HT-29 (cell line): ENCODE data around the gene HIRIP3. TPM values are rescaled to one million over a fixed set of nuclear protein-coding genes. Genes with fewer than 3 reads are reported as not detected.
"Not testable (repeated sequence)": the region's sequence is repeated elsewhere in the genome, so short reads cannot be mapped to it uniquely, and the experiment has no call there.

Experiments
- DNase-seq: peaks from one replicate; pipeline ENCODE4 v3.0.0-alpha.2; 2015; ENCODE audit warnings: low spot score
- total RNA-seq: library from RNA; depleted of rRNA; stranded (reverse); fragments of >200 nt; shearing (Covaris generic); gene quantifications from 2 replicates; pipeline ENCODE4 v1.2.3, GENCODE V29; 2014; rRNA removed

HIRIP3 gene
- total RNA-seq: 21.1 and 23.2 TPM in 2 replicates

GRCh38 chr16:29995324-29995910 lies at the start of gene HIRIP3:
TSS of gene HIRIP3 (minus strand) at chr16:29995617. CDS start at chr16:29995605, 12 bp downstream.
- peak; percentile 86 for DNase-seq

DNA sequence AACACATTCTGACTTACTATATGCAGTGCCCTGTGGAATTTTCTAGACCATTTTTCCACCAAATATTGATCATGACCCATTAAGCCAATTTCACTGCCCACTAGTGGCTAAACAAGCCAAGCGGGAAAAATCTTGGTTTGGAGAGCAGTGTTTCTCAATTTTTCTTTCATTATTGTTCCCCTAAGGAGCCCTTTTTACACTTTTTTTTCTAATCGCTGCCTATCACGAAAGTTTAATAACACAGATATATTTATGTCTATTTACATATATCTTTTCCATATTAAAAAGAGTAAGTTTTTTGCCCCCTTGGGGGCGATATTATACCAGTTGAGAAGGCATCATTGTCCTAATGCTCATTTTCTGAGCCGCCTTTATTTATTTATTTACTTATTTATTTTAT lies 46.4 kb upstream of the HIRIP3 start:
- peak; percentile 62 for DNase-seq

DNA sequence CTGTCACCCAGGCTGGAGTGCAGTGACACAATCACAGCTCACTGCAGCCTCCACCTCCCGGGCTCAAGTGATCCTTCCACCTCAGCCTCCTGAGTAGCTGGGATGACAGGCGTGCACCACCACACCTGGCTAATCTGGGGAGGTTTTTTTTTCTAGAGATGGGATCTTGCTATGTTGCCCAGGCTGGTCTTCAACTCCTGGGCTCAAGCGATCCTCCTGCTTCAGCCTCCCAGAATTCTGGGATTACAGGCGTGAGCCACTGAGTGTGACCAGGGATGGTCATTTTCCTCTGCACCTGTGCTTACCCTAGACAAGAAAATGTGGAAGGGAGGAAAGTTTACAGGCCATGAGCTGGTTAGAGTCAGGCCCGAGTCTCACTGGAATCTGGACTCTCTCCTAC lies 45.3 kb upstream of the HIRIP3 start:
- not testable (repeated sequence) for DNase-seq

DNA sequence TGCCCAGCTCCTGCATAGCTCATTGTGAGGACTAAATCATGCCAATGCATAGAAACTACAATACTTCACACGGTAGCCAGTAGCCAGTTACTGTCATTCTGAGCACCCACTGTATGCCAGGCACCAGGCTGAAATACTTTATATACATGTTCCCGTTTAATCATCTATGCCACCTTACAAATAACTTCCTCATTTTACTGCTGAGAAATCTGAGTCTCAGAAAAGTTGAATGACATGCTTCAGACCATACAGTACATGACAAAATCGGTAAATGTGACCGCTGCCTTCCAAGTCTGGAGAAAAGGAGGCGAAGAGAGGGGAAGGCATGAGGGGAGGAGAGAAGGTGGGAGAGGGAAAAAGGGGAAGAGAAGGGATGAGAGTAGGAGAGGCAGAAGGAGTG lies 44.8 kb upstream of the HIRIP3 start:
- no peak for DNase-seq

GRCh38 chr16:30033270-30033669 lies 37.9 kb upstream of the HIRIP3 start:
- no peak for DNase-seq

DNA sequence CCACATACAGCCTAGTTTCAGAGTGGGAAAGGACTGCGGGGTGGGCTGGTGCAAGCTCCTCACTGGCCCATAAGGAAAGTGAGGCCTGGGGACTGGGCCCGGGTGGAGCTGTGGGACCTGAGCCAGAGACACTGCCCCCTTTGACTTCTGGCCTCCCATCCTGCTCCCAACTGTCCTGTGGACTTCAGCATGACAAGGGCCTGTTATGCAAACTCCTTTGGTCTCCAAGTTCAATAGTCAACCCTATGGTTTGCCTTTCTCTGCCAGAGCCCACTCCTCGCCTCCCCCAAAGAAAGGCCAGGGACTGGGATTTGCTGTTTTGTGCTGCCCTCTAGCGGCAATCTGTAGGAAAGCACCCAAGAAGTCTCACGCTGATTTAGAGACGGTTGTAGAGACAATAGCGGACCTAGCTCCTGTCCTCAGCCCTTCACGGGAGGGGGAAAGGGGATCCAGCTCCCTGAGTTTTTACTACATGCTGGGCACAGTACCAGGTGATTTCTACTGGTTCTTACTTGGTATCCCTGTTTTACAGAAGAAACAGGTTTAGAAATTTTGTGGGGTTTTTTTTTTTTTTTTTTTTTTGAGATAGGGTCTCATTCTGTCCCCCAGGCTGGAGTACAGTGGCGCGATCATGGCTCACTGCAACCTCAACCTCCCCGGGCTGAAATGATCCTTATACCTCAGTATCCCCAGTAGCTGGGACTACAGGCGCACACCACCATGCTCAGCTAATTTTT lies 36.8 kb upstream of the HIRIP3 start:
- peak; percentile 78 for DNase-seq

- no peak for DNase-seq
Measured at GRCh38 chr16:30031477-30031918, 36.1 kb upstream of the HIRIP3 start.

- DNase-seq: no peak
Measured at GRCh38 chr16:30030841-30031413, 35.5 kb upstream of the HIRIP3 start, which contains the start of gene TLCD3B. TSS of gene TLCD3B (minus strand) at chr16:30031271. CDS start at chr16:30030527, 744 bp downstream.

DNA sequence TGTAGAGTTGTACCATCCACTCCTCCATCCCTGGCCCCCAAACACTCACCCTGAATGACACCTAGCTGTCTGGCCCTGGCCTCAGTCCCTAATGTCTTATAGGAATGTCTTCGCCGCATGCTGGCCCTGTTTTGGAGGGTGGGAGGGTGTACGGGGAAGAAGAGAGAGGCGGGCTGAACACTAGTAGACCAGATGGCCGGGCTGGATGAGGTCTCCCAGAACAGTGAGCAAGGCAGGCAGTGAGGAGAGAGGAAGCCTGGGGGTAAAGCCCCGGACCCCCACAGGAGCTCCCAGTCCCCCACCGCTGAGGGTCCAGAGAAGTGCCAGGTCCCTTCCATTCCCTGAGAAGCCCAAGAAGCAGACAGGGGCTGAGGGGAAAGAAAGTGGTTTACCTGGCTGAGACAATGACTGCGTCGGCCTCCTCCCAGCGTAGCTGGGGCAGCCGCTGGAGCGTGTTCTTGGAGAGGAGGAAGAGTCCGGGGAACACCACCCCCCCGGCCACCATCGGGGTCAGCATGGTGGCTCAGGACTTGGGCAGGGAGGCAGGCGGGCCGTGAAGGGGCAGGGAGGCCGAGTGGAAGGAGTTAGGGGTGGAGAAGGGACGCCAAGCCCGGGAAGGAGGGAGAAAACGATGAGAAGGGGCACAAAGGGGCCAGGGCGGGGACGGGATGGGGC lies 34.7 kb upstream of the HIRIP3 start:
- no peak for DNase-seq

DNA sequence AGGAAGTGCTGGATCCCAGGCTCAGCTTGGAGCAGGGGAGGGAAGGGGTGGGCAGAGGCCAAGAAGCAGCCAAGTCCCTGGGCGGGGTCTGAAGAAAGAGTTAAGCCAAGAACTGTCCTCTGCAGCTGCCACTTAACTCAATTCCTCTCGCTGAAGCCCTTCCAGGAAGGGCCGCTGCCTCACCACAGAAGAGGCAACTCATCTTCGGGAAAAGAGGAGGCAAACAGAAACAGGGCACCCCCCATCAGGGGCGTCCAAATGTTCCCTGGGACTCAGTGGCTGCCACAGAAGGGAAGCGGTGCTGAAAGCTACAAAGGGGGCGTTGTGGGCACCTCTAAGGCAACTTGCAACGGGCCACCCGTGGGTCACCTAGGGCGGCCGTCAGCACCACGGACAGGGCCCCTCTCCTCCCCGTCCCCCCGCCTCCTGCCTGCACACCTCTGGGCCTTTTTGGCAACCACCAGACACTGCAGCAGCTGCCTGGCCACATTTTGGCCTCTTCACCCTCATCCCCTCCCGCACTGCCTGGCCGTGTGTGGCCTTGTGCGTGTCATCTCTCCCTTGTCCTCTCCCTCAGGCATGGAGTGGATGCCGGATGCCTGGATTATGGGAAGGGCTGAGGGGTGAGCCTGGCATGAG lies 33.1 kb upstream of the HIRIP3 start:
- DNase-seq: no peak

DNA sequence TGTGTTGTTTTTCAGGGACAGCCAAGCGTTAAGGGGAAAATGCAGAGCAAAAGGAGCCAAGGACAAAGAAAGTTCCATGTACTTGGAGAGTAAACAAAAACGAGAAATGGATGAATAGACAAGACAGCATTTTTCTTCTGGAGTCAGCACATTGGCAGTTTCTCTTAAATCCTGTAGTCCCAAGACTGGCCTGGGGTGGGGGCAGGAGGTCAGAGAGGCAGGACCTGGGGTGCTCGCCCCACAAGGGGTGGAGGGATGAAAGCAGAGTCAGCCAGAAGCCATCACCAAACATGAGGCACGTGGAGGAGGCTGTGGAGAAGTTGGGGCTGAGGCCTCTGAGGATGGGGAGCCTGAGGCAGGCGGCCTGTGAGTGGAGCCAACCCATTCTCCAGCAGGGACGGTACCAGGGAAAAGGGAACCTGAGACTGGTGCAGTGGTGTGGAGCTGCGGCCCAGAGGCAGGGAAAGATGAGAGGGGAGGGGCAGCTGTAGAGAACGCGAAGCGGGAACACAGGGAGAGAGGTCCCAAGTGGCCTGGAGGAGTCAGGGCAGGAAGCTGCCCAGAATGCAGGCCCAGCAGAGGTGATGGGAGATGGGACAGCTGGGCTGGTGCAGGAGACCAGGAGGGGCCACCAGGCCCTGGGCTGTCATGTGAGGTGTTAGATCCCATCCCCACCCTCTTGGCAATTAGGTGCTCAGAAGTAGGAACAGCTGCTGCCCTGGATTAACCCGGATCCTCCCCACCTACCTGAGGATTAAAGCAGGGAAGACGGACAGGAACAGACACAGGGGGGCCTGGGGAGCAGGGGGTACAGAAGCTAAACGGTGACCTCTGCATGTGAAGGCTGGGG lies 32.4 kb upstream of the HIRIP3 start:
- no peak for DNase-seq

- no peak for DNase-seq
Measured at GRCh38 chr16:30026449-30026848, 31.0 kb upstream of the HIRIP3 start.

- no peak for DNase-seq
Measured at GRCh38 chr16:30025574-30025973, 30.2 kb upstream of the HIRIP3 start.

GRCh38 chr16:30025156-30025555 lies 29.7 kb upstream of the HIRIP3 start:
- DNase-seq: no peak

DNA sequence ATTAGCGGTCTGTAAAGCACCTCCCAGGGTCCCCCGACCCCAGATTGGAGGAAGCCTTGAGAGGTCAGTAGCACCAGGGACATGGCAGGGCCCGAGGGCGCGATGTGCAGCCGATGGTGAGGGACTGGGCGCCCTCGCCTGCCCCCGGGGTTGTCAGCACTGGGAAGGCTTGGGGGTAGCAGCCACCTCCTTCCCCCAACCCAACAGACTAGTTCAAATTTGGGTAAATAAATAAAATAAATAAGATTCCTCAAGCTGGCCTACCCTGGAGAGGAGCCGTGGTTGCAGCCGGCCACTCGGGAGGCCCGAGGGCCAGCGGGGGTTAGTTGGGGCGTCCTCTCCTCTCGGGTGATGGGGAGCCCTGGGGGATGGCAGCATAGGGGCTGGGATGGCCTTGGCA lies 29.0 kb upstream of the HIRIP3 start:
- DNase-seq: no peak

- DNase-seq: no peak
Measured at GRCh38 chr16:30023586-30023985, 28.2 kb upstream of the HIRIP3 start.

- DNase-seq: no peak
Measured at GRCh38 chr16:30022887-30023286, 27.5 kb upstream of the HIRIP3 start, which contains the start of gene C16orf92. TSS of gene C16orf92 (plus strand) at chr16:30023198. CDS start at chr16:30023341, 143 bp downstream.

- DNase-seq: no peak
Measured at GRCh38 chr16:30018731-30019158, 23.3 kb upstream of the HIRIP3 start.

DNA sequence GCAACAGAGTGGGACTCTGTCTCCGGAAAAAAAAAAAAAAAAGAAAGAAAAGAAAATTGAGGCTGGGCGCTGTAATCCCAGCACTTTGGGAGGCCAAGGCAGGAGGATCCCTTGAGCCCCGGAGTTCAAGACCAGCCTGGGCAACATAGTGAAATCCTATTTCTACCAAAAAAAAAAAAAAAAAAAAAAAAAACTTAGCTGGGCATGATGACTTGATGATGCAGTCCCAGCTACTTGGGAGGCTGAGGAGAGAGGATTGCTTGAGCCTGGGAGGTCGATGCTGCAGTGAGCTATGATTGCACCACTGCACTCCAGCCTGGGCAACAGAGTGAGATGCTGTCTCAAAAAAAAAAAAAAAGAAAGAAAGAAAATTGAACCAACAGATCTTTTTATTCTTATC lies 22.5 kb upstream of the HIRIP3 start:
- not testable (repeated sequence) for DNase-seq

- no peak for DNase-seq
Measured at GRCh38 chr16:30017277-30017656, 21.9 kb upstream of the HIRIP3 start.
